Left colon (tissue), 2 donors: ENCODE results near the gene SLC41A3. TPM values are rescaled to one million over a fixed set of nuclear protein-coding genes. Genes with fewer than 3 reads are reported as not detected.

ENCODE experiments used
- ATAC-seq: fragments of 200-7000 bp; cut with Tn5 transposase; one replicate; pipeline ENCODE4 v1.9.1; 2020; ENCODE audit warnings: mild to moderate bottlenecking, moderate library complexity
- DNase-seq, 2 donors: peaks; one replicate each; pipeline ENCODE4 v3.0.0-alpha.2; 2020
- intact Hi-C, 2 donors: fragments of 100-400 bp; cut with DNase I in 1 of 2; cut with micrococcal nuclease in 1 of 2; formaldehyde crosslinking; loops; one replicate each; pipeline versions ENCODE4 v1.11.2 to v1.14.0; 2022; cut with DNase I, micrococcal nuclease
- total RNA-seq, 2 donors: library from RNA; stranded (reverse); fragmentation: NEBNext Ultra II Directional; extraction: Animal tissue kit (Norgen Biotek cat#: 25700); gene quantifications; one replicate each; pipeline ENCODE4 v1.2.1, GENCODE V29; 2021
- donor health status: DM: no; HTN: no; CAD: no.
- donor health status: DM: yes; HTN: yes; CAD: no.

SLC41A3 gene
- total RNA-seq, 2 donors from 2014 or later, result 31.3 to 31.4 TPM

DNA sequence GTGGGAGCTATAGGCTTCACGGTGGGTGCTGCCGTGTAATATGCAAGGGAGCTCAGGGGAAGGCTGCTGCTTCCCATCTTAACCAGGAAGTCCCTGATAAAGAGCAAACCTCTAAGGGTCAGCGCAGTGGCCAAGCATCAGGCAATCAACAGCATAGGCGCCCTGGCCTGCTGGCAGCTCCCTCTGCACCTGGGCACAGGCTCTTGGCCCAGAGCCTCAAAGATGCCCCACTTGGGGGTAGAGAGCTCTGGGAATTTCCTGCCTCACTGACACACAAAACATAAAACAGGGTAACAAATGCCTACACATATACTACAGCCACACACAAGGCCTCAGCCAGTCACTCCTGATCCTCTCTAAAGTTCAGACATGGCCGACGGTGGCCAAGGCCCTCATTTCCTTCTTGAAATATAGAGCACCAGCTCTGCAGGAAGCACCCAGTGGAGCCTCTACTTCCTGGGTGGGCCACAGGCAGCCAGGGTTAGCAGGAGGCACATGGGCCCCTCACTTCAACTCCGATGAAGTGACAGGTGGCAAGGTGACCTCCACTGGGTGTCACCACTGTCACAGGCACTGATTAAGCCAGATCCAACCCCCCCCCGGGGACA is 20.5 kb downstream of the SLC41A3 start:
- DNase-seq (no peak), ATAC-seq (no peak)
- intact Hi-C loops, result no loop called here

- intact Hi-C loops, result no loop called here
- DNase-seq (no peak), ATAC-seq (no peak)
Observed at GRCh38 chr3:126061301-126062032, 22.5 kb downstream of the SLC41A3 start.

- ATAC-seq (no peak), DNase-seq (no peak)
- intact Hi-C loops, result no loop called here
Observed at GRCh38 chr3:126060613-126061145, 23.2 kb downstream of the SLC41A3 start.

DNA sequence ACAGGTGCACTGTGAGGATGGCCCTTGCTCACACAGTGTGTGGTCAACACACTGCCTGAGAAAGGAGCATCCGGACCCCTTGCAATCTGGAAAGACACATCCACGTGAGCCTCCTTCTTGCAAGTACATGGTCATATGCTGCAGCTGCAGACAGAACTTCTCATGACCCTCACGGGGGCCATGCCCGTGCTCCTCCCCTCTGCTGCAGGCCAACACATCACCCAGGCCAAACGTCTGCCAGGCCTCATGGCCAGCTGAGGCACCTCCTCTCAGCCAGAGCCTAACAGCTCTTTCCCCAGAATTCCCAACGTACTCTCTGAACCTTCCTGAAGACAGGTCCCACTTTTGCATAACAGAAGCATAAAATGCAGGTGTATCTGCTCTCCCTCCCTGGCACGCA is 25.3 kb downstream of the SLC41A3 start:
- ATAC-seq, result no peak
- intact Hi-C loops, result no loop called here
- DNase-seq, result no peak

DNA sequence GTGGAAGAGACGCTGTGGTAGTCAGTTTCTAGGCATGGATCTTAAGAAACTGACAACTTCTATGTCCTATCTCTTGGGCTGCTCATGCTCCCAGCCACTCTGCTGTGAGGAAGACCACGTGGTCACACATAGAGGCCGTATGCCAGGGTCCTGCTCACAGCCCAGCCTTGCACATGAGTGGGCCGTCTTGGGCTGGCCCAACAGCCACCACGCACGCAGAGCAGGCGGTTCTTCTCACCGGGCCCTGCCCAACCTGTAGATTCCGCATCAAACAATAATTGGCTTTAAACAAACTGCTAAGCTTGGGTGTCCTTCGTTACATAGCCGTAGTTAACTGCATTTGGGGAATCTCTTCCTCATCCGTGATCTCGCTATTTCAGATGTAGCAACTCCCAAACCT is 26.0 kb downstream of the SLC41A3 start:
- DNase-seq (no peak), ATAC-seq (no peak)
- intact Hi-C loops, result no loop called here

- DNase-seq (no peak), ATAC-seq (no peak)
- intact Hi-C loops, result no loop called here
Observed at GRCh38 chr3:126057501-126057819, 26.5 kb downstream of the SLC41A3 start.

DNA sequence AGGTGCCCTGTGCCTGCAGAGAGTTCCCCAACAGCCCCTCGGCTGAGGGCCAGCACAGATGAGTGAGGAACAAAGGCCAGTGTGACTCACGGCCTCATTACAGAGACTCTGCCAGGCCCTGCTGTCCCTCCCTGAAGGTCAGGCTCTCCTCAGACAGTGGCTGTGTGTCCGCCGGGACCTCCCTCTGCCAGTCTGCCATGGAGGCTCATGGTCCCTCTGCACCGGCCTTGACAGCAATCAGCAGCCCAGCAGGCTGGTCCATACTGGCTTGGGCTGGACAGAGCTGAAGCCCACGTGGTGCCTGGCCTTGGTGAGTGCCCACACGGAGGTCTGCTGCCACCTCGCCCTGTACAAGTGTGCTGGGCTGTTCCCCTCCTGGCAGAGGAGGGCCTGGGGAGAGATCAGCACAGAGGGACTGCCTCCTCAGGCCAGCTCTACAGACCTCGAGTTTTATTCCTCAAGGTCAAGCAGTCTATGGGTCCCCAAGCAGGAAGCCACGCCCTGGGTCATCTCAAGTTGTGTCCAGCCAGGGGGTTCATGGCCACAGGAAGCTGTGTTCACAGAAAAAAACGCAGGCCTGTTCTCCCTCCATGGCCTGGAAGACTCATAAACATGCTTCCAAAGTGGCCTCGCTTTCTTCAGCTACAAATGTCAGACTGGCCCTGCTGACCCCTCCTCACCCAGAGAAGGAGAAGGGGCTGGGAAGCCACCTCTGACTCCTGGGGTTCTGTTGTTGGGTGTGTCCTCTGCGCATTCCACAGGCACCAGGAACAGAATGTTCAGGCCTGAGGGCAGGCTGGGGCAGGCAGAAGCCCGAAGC is 27.0 kb downstream of the SLC41A3 start:
- intact Hi-C loops, result no loop called here
- peak; percentile 82 for ATAC-seq
- no peak for DNase-seq

- ATAC-seq (no peak), DNase-seq (no peak)
- intact Hi-C loops, result no loop called here
Observed at GRCh38 chr3:126056088-126056487, 27.8 kb downstream of the SLC41A3 start.

GRCh38 chr3:126054870-126055269 is 29.1 kb downstream of the SLC41A3 start:
- intact Hi-C loops, result no loop called here
- DNase-seq, result no peak
- ATAC-seq, result no peak

DNA sequence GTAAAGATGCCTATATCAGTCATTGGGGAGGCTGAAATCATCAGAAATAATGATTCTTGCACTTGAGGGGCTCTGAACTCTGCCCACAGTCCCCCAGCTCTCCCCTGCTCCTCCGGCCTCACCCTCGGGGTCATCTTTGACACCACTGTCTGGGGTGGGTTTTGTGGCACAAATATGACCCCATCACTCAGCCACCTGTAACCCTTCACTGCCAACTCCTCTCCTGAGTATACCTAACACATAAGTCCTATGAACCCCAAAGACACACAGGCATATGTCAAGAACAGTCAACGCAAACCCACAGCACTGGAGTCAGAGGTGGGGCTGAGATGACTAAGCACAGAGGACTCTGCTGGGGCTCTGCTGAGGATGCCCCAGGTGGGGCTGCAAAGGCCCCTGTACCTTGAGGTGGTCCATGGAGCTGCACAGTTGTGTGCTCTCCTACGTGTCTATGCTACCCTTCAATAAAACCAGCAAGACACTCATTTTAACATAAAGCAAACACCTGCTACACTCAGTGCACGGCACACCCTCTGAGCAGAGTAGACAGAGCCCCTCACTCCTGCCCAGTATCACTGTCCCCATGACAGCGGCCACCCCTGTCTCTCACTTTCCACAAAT is 29.9 kb downstream of the SLC41A3 start:
- intact Hi-C loops, result no loop called here
- no peak for DNase-seq
- no peak for ATAC-seq

DNA sequence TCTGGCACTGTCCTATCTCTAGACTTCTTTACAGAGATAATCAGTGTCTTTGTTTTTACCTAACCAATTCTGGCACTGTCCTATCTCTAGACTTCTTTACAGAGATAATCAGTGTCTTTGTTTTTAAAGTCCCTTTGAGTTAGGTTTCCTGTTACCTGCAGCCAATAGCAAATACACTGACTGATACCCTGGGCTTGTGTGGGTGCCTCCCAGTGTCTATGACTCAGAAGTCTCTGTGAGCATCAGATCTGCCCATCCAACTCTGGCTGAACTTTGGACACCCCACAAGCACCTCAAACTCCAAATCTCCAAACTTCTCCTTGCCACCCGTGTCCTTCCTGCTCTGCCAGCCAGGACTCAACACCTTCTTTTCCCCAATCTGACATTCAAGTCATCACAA is 30.4 kb downstream of the SLC41A3 start:
- ATAC-seq, result no peak
- DNase-seq, result no peak
- intact Hi-C loops, result no loop called here

DNA sequence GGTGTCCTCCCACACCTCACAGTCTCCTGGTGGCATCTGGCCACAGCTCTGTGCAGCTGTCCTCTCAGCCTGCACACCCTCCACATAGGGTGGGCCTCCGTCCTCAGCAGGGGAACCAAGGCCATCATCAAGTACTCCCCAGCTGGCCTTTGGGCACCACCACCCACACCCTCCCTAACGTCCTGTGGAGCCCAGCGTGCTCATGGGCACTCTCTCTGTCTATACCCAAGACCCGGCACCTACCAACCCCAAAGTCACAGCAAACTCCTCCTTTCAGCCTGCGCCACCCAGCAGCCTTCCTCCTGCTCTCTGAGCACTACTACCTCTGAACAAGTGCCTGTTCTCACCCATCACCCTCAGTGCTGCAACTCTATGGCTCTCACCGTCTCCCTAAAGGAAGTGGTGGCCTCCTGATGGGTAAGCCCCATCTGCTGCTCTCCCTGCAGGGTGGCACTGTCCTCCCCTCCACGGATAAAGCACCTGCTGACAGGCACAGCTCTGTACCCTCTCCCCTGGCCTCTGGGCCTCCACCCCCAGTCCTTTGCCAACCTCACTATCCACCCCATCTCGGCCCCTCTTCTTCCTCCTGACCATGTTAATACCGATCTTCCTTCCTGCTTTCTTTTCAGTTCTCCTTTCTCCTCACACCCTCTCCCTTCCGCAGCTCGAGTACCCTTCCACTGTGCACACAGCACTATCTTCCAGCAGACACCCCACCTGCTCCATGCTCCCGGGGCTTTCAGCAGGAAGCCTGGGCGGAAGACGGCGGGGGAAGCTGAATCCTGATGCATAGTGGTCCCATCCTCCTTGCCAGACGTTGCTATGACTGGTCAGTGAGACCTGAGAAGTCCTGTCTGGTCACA is 31.5 kb downstream of the SLC41A3 start:
- intact Hi-C loops, result no loop called here
- ATAC-seq, result no peak
- DNase-seq, result no peak

DNA sequence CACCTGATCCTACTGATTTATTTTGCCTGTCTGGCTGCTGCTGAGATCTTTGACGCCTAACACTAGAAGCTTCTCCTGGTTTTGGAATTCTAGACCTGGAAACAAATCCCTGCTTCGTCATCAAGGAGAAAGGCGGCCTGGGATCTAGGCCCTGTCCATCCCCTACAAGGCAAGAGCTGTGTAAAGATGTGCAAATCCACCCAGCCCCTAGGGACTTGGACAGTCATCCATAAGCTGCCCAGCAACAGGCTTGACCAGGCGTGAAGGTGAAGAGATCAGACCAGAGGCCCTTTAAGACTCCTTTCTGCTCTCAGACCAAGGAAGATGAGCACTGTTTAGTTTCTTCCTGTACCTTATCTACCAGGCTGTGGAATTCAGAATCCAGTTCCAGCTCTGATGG is 32.2 kb downstream of the SLC41A3 start:
- intact Hi-C loops, result no loop called here
- DNase-seq, result no peak
- no peak for ATAC-seq

GRCh38 chr3:126051234-126051633 is 32.7 kb downstream of the SLC41A3 start:
- ATAC-seq (no peak), DNase-seq (no peak)
- intact Hi-C loops, result no loop called here

- intact Hi-C loops, result no loop called here
Observed at GRCh38 chr3:126050626-126051025, 33.3 kb downstream of the SLC41A3 start.

DNA sequence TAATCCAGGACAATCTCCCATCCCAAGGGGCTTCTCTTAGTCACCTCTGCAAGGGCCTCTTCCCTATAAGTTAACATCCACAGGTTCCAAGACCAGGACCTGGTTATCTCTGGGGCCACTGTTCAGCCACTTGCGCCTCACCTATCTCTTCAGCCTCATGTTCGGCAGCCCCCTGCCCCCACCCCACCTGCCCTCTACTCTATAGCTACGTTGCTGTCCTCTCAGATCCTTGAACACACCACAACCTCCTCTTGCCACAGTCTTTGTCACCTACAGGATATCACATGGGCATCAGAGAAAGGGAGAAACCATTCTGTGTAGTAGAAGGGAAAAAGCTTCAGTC is 33.9 kb downstream of the SLC41A3 start:
- DNase-seq (no peak), ATAC-seq (no peak)
- intact Hi-C loops, result no loop called here

More at GRCh38 chr3:126050626-126051025, 33.3 kb downstream of the SLC41A3 start:
- DNase-seq (no peak), ATAC-seq (no peak)

DNA sequence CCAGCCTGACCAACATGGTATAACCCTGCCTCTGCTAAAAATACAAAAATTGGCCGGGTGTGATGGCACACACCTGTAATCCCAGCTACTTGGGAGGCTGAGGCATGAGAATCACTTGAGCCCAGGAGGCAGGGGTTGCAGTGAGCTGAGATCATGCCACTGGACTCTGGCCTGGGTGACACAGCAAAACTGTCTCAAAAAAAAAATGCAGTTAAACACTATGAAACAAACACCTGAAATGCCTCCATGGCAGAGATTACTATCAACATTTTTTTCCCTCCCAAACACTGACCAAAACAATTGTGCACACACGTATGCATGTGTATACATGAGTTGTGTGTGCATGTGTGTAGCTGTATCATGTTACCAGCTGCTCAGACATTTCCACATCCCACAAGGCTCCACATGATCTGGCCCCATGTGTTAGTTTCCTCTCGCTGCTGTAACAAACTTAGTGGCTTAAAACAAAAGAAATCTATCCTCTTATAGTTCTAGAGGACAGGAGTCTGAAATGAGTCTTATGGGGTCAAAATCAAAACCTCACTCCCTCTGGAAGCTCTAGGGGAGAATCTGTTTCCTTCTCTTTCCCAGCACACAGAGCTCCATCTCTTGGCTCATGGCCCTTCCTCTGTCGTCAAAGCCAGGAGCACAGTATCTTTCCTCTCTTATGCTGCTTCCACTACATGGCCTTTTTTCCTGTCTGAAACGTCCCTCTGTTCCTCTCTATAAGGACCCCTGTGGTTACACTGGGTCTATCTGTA is 34.5 kb downstream of the SLC41A3 start:
- ATAC-seq, result no peak
- intact Hi-C loops, result no loop called here
- DNase-seq, result no peak

GRCh38 chr3:126040386-126040785 is 43.5 kb downstream of the SLC41A3 start:
- intact Hi-C loops, result no loop called here
- no peak for DNase-seq

More at GRCh38 chr3:126040386-126040785, 43.5 kb downstream of the SLC41A3 start:
- ATAC-seq, result no peak
